ENCODE results near the gene GABBR2.
A peak's percentile ranks its signal among the peaks of the same experiment; 100 is the strongest.

The GABBR2 gene

GRCh38 chr9:98570055-98570454, 138.7 kb downstream of the GABBR2 start:
- DNase-seq (ENCODE audit: low read depth in 2 of 2): no peak

- DNase-seq (ENCODE audit: low read depth in 2 of 2): no peak
Measured at GRCh38 chr9:98569491-98569890, 139.2 kb downstream of the GABBR2 start.

GRCh38 chr9:98568909-98569469, 139.7 kb downstream of the GABBR2 start:
- no peak for DNase-seq (ENCODE audit: low read depth in 2 of 2)

- DNase-seq (ENCODE audit: low read depth in 2 of 2): no peak
Measured at GRCh38 chr9:98568234-98568908, 140.4 kb downstream of the GABBR2 start.

GRCh38 chr9:98567540-98568233, 141.0 kb downstream of the GABBR2 start:
- DNase-seq (ENCODE audit: low read depth in 2 of 2): no peak

- no peak for DNase-seq (ENCODE audit: low read depth in 2 of 2)
Measured at GRCh38 chr9:98565152-98566135, 143.3 kb downstream of the GABBR2 start.

GRCh38 chr9:98564714-98565113, 144.0 kb downstream of the GABBR2 start:
- no peak for DNase-seq (ENCODE audit: low read depth in 2 of 2)

- DNase-seq (ENCODE audit: low read depth in 2 of 2): no peak
Measured at GRCh38 chr9:98563988-98564387, 144.7 kb downstream of the GABBR2 start.

GRCh38 chr9:98563212-98563907, 145.4 kb downstream of the GABBR2 start:
- no peak for DNase-seq (ENCODE audit: low read depth in 2 of 2)

GRCh38 chr9:98559561-98559960, 149.2 kb downstream of the GABBR2 start:
- no peak for DNase-seq (ENCODE audit: low read depth in 2 of 2)

- DNase-seq (ENCODE audit: low read depth in 2 of 2): no peak
Measured at GRCh38 chr9:98558575-98558974, 150.2 kb downstream of the GABBR2 start.

GRCh38 chr9:98556511-98556910, 152.2 kb downstream of the GABBR2 start:
- DNase-seq (ENCODE audit: low read depth in 2 of 2): no peak

GRCh38 chr9:98555651-98556465, 152.9 kb downstream of the GABBR2 start:
- no peak for DNase-seq (ENCODE audit: low read depth in 2 of 2)

GRCh38 chr9:98554752-98555151, 154.0 kb downstream of the GABBR2 start:
- DNase-seq (ENCODE audit: low read depth in 2 of 2): no peak

- DNase-seq (ENCODE audit: low read depth in 2 of 2): no peak
Measured at GRCh38 chr9:98552331-98552730, 156.4 kb downstream of the GABBR2 start.

GRCh38 chr9:98551511-98552286, 157.0 kb downstream of the GABBR2 start:
- DNase-seq (ENCODE audit: low read depth in 2 of 2): peak; percentile 32 to 41

GRCh38 chr9:98550206-98550820, 158.4 kb downstream of the GABBR2 start:
- no peak for DNase-seq (ENCODE audit: low read depth in 2 of 2)

GRCh38 chr9:98549401-98549800, 159.3 kb downstream of the GABBR2 start:
- no peak for DNase-seq (ENCODE audit: low read depth in 2 of 2)

- no peak for DNase-seq (ENCODE audit: low read depth in 2 of 2)
Measured at GRCh38 chr9:98547606-98548005, 161.1 kb downstream of the GABBR2 start.

Data from fibroblast of skin of left quadriceps (primary cell).